Activated T-helper 1 cell treated with anti-CD3 and anti-CD28 coated beads, Interleukin-2, amount 50 U/mL, for 16 hours (primary cell): ENCODE measurements around the gene ACSS1.
"Not testable (repeated sequence)": the region's sequence is repeated elsewhere in the genome, so short reads cannot be mapped to it uniquely, and the experiment has no call there.

Experiments
- DNase-seq, 2 donors: peaks; one replicate each; pipeline ENCODE4 v3.0.0-alpha.2; 2020; ENCODE audit warnings: low read depth in 1 of 2, low spot score in 1 of 2

Gene ACSS1

GRCh38 chr20:25013478-25014380 lies 44.2 kb downstream of the ACSS1 start:
- DNase-seq = no peak

DNA sequence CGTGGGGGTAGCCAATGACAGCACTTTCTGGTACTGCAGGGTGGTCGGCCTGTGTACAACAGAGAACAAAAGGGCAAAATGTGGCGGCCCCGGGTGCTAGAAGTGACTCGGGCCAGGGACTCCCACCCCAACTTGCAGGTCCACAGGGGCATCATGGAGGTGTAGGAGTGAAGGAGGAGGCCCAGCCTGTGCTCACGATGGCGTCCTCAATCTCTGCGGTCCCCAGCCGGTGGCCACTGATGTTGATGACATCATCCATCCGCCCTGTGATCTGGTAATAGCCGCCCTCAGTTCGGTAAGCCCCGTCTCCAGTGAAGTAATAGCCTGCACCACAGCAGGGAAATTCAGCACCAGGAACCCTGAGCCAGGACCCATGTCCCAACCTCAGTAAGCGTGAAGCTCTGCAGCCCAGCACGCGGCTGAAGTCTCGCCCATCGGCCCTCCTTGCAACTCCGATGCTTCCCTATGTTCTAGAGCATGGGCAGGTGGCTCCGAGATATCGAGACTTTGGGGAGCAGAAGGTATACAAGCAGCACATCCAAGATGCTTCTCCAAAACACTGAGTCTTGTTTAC lies 45.2 kb downstream of the ACSS1 start:
- no peak for DNase-seq

DNA sequence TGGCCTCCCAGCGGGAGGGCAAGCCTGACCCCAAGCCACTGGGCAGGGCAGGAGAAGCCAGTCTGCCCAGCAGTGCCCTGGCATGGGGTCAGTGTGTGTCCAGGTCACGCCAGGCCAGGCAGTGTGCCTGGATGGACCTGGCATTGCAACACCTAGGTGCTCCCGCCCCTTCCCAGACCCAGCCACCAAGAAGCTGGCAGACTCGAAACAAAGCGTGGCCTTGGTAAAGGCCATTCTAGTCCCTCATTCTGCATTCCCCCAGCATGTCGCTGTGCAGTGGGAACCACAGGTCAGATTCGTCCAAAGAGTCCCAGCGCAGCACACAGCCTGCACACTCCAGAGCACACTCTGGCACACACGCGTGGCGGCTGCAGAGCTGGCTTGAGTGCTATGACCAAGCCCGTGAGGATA lies 46.1 kb downstream of the ACSS1 start:
- DNase-seq = no peak

DNA sequence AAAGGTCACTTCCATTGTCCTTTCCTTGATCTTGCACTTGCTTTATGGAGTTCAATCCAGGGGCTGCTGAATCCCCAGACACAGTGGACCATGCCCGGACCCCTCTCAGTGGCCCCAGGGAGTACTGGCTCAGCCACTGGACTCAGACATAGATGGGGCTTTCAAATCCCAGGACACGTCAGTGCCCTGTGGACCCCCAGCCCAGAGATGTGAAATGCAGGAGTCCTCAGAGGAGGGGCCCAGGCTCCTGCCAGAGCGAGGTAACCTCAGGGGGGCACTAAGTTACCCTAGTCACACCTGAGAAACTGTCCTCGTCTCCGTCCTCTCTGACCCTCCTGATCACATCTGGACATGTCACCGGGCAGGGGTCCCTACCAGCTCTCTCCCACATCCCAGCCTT lies 46.7 kb downstream of the ACSS1 start:
- DNase-seq = no peak

GRCh38 chr20:25009218-25010145 lies 48.5 kb downstream of the ACSS1 start:
- DNase-seq = no peak

- DNase-seq = no peak
These were observed 49.3 kb downstream of the ACSS1 start for GRCh38 chr20:25008388-25009217.

GRCh38 chr20:25007491-25008305 lies 50.2 kb downstream of the ACSS1 start:
- no peak for DNase-seq

- DNase-seq = no peak
These were observed 51.3 kb downstream of the ACSS1 start for GRCh38 chr20:25006431-25007167.

DNA sequence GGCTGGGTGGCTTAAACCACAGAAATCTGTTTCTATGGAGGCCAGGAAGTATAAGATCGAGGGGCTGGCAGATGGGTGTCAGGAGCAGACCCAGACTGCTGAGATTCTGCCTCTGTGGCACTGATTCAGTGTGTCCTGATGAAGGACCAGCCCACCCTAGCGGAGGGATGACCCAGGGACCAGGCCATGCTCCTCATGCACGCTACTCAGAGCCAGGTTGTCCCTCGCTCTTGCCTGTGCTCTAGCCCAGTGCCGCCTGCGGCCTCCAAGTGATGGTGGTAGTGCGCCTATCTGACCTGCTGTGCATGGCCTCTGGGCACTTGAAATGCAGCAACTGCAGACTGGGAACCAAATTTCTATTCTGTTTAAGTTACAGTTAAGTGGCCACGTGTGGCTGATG lies 52.3 kb downstream of the ACSS1 start:
- no peak for DNase-seq

- no peak for DNase-seq
These were observed 52.7 kb downstream of the ACSS1 start for GRCh38 chr20:25005220-25005619.

- no peak for DNase-seq
These were observed 54.9 kb downstream of the ACSS1 start for GRCh38 chr20:25003002-25003401.

GRCh38 chr20:25001323-25001722 lies 56.6 kb downstream of the ACSS1 start:
- DNase-seq = not testable (repeated sequence)

GRCh38 chr20:25000268-25000801 lies 57.6 kb downstream of the ACSS1 start:
- DNase-seq = no peak

DNA sequence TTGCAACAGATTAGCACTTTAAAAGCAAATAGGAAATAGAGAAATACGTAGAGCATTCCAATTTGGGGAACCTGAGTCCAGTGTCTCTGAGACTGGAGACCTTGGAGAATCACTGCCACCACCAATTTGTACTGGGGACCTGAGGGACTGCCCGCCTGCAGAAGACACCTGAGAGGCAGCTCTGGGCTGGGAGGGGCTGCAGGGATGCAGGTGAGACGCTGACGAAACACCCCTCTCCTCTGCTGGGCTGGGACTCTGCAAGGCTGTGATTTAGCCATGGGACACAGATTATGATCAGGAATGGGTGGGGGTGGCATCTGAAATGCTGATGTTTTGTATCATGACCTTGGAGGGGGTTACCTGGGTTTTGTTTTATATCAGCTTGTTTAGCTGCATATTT lies 58.4 kb downstream of the ACSS1 start:
- no peak for DNase-seq

GRCh38 chr20:24998631-24999445 lies 59.1 kb downstream of the ACSS1 start:
- DNase-seq = no peak

DNA sequence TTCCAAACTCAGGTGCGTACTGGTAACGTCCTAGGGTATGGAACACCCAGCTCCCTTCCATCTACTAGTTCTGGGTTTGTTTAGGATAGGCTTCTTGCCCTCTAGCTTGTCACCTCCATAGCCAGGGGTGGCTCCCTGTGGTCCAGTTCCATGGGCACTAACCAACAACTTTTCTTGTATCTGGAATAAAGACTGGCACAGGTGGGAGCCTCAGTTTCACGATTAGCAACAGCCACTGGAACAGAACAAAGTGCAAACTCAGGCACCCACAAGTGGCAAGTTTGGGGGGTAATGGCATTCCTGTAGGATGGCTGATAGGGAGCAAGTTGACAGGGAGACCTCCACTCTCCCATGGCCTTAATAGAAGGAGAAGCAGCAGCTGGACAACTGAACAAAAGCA lies 59.8 kb downstream of the ACSS1 start:
- DNase-seq = no peak

- no peak for DNase-seq
These were observed 61.2 kb downstream of the ACSS1 start for GRCh38 chr20:24996449-24997377.
